ENCODE data around the gene PJVK.
"Not testable (repeated sequence)": the region's sequence is repeated elsewhere in the genome, so short reads cannot be mapped to it uniquely, and the experiment has no call there.

PJVK gene

GRCh38 chr2:178450774-178451525 is at the start of gene PJVK, which contains the start of gene PRKRA:
TSS of gene PJVK (plus strand) at chr2:178451378. CDS start at chr2:178453410, 2,032 bp downstream.
TSS of gene PRKRA (minus strand) at chr2:178451175. CDS start at chr2:178451030, 145 bp downstream.
- peak; percentile 73 to 99 (median 97) for DNase-seq

- no peak for DNase-seq
Observed at GRCh38 chr2:178401994-178402437, 49.2 kb upstream of the PJVK start.

- no peak for DNase-seq
Observed at GRCh38 chr2:178403671-178404306, 47.4 kb upstream of the PJVK start.

GRCh38 chr2:178404368-178404767 is 46.8 kb upstream of the PJVK start:
- no peak for DNase-seq

GRCh38 chr2:178409261-178409660 is 41.9 kb upstream of the PJVK start:
- no peak for DNase-seq

GRCh38 chr2:178412047-178412446 is 39.1 kb upstream of the PJVK start:
- no peak for DNase-seq

GRCh38 chr2:178412453-178412852 is 38.7 kb upstream of the PJVK start:
- DNase-seq, result not testable (repeated sequence)

- peak in 51 of 56 donors; percentile 3 to 79 (median 53) for DNase-seq
Observed at GRCh38 chr2:178413472-178414265, 37.5 kb upstream of the PJVK start.

- peak in 55 of 56 donors; percentile 10 to 89 (median 69) for DNase-seq
Observed at GRCh38 chr2:178414266-178415247, 36.6 kb upstream of the PJVK start.

GRCh38 chr2:178415979-178416378 is 35.2 kb upstream of the PJVK start:
- no peak for DNase-seq

- DNase-seq, result no peak
Observed at GRCh38 chr2:178417916-178418315, 33.3 kb upstream of the PJVK start.

- no peak for DNase-seq
Observed at GRCh38 chr2:178418426-178418825, 32.8 kb upstream of the PJVK start.

- DNase-seq, result no peak
Observed at GRCh38 chr2:178419123-178419522, 32.1 kb upstream of the PJVK start.

- DNase-seq, result no peak
Observed at GRCh38 chr2:178420463-178420999, 30.6 kb upstream of the PJVK start.

GRCh38 chr2:178422097-178422496 is 29.1 kb upstream of the PJVK start:
- DNase-seq, result no peak

GRCh38 chr2:178423746-178424145 is 27.4 kb upstream of the PJVK start:
- not testable (repeated sequence) for DNase-seq

GRCh38 chr2:178425255-178425827 is 25.8 kb upstream of the PJVK start:
- DNase-seq, result no peak

GRCh38 chr2:178426388-178426787 is 24.8 kb upstream of the PJVK start:
- no peak for DNase-seq

- DNase-seq, result no peak
Observed at GRCh38 chr2:178427458-178427857, 23.7 kb upstream of the PJVK start.

- no peak for DNase-seq
Observed at GRCh38 chr2:178428396-178428806, 22.8 kb upstream of the PJVK start.

Data from nucleus accumbens (tissue), 56 donors.